SU-DHL-6 (cell line): ENCODE data around the gene NCOA4.

Experiments
- EZH2phosphoT487 ChIP-seq: fragments of 200-600 bp; sonication (generic), shearing (Covaris generic); conservative IDR thresholded peaks from 2 replicates; pipeline ENCODE4 v1.6.1; 2018; ENCODE audit warnings: mild to moderate bottlenecking, antibody characterized with exemption, low read length, moderate library complexity, mixed read lengths
- TF ChIP-seq, protein P1 (sequence below): fragments of 200-600 bp; sonication (generic); IDR thresholded peaks from one replicate; pipeline ENCODE4 v1.5.1; 2017; ENCODE audit warnings: antibody characterized with exemption, mild to moderate bottlenecking, low read length, moderate library complexity; ENCODE audit not compliant: insufficient read depth, poor library complexity, severe bottlenecking

DNA sequence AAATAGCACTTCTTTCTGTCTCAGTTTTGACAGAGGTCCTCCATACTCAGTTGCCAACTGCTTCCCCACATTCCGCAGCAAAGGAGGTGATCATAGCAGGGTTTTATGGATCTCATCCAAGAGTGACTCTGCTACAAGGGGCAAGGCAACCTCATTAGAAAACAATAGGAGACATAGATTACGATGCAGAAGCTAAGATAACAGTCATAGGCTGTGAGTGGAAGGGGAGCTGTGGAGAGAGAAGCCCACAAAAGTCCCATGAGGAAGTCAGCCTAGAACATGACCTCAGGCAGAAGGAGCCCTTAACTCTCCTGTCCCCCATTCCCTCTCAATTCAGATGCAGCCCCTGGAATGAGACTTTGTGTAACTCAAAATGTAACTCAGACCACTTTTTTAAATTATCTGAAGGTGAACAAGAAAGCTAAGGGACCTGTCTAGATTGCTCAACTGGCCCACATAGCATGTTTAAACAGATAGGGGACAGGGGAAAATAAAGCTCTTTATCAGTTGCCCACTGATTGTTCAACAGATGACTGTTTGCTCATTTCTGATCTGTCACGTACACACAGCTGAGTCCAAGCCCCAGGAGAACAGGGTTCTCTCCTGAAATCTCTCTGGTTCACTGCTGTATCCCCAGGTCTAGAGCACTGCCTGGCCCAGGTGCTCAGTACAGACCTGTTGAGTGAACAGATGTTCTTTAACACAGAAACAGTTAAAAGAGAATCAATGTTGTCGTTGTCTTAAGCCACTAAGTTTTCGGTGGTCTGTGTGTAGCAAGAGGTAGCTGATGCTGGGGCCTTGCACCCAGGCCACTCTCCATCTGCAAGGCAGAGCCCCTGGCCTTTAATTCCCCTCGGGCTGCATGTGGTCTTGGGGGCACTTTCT lies 1.5 kb upstream of the NCOA4 start:
- TF ChIP-seq, protein P1, sequence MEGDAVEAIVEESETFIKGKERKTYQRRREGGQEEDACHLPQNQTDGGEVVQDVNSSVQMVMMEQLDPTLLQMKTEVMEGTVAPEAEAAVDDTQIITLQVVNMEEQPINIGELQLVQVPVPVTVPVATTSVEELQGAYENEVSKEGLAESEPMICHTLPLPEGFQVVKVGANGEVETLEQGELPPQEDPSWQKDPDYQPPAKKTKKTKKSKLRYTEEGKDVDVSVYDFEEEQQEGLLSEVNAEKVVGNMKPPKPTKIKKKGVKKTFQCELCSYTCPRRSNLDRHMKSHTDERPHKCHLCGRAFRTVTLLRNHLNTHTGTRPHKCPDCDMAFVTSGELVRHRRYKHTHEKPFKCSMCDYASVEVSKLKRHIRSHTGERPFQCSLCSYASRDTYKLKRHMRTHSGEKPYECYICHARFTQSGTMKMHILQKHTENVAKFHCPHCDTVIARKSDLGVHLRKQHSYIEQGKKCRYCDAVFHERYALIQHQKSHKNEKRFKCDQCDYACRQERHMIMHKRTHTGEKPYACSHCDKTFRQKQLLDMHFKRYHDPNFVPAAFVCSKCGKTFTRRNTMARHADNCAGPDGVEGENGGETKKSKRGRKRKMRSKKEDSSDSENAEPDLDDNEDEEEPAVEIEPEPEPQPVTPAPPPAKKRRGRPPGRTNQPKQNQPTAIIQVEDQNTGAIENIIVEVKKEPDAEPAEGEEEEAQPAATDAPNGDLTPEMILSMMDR: no peak
- no peak for TF ChIP-seq EZH2phosphoT487
